Measurements from ENCODE around the gene LRRC8B. TPM values are rescaled to one million over a fixed set of nuclear protein-coding genes. Genes with fewer than 3 reads are reported as not detected.

LRRC8B gene
- polyA plus RNA-seq, 2 of the 4 experiments (the other 2 are of a cell fraction): 3.2 to 10.3 TPM

DNA sequence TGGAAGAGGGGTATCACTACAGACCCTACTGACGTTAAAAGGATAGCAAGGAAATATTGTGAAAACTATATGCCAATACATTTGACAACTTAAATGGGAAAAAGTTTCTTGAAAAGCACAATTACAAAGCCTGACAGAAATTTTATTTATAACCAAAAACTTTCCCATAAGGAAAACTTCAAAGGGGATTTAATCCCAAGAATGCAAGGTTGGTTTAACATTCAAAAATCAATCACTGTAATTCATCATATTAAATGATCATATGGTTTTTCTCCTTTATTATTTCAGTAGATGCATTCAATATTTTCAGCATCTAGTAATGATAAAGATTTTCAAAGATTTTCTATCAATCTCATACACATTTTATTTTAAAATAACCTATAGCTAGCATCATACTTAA is 121.6 kb downstream of the LRRC8B start:
- no peak for DNase-seq (ENCODE audit: low read depth in 1 of 2, low spot score in 1 of 2)
- no peak for ATAC-seq
- H3K4me1 ChIP-seq: no peaks in the 10 kb centered on the region; the same call in 2 of the 3 replicates
- H3K4me3 ChIP-seq: no peak overlapping the region
- FAIRE-seq: no peak
- peaks cover 8% of the 10 kb centered on the region for H3K9me3 ChIP-seq
- H3K27ac ChIP-seq: no peak overlapping the region
- no peak overlapping the region for H3K4me2 ChIP-seq
- ChIA-PET CTCF (interaction anchor here (1.6 kb wide), 1 partner anchor 117 kb away, joined by 3 read pairs; no protein-coding TSS in a partner anchor), POLR2A (no interaction called here)
- WGBS (ENCODE audit: missing lambda C conversion rate): 0% methylated on average over 1 of the region's 1 CpG
- TF ChIP-seq KDM5A (IDR thresholded peaks at IDR 0.05) (no peak), CBX2 (IDR thresholded peaks at IDR 0.05; ENCODE audit: borderline replicate concordance, low read depth) (no peak), CBX8 (IDR thresholded peaks at IDR 0.05) (no peak), HEYL (CRISPR knock-in tag; IDR thresholded peaks at IDR 0.05) (no peak), TP53 (CRISPR knock-in tag; IDR thresholded peaks at IDR 0.05) (no peak), RNF2 (IDR thresholded peaks at IDR 0.05; ENCODE audit: borderline replicate concordance, low read depth) (no peak)
- TF ChIP-seq, protein P1, sequence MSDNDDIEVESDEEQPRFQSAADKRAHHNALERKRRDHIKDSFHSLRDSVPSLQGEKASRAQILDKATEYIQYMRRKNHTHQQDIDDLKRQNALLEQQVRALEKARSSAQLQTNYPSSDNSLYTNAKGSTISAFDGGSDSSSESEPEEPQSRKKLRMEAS (IDR thresholded peaks at IDR 0.05): no peak
- TF ChIP-seq, protein P2, sequence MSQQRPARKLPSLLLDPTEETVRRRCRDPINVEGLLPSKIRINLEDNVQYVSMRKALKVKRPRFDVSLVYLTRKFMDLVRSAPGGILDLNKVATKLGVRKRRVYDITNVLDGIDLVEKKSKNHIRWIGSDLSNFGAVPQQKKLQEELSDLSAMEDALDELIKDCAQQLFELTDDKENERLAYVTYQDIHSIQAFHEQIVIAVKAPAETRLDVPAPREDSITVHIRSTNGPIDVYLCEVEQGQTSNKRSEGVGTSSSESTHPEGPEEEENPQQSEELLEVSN (IDR thresholded peaks at IDR 0.05; ENCODE audit: borderline replicate concordance, low read depth): no peak

Other genes starting within 250 kb of the LRRC8B start
- gene GBP6, start 160.8 kb upstream of the LRRC8B start, polyA plus RNA-seq (2011; rRNA removed): 0.04 TPM in 1 of 2 replicates, not detected in the other
- gene GBP6, start 160.8 kb upstream of the LRRC8B start, polyA plus RNA-seq (2017; fragmentation: RNase III; extraction: RNeasy Plus Mini Kit Qiagen cat#74134 plus additional on column Dnase treatment): not detected in 3 replicates
- gene LRRC8C, start 108.3 kb downstream of the LRRC8B start, polyA plus RNA-seq (2011; rRNA removed): 14.7 and 15.9 TPM in 2 replicates
- gene LRRC8C, start 108.3 kb downstream of the LRRC8B start, polyA plus RNA-seq (2017; fragmentation: RNase III; extraction: RNeasy Plus Mini Kit Qiagen cat#74134 plus additional on column Dnase treatment): 5.6 to 6.6 TPM (median 6.3 TPM) in 3 replicates

All from A549 (cell line).